GM12873 (cell line): Measurements from ENCODE around the gene PRMT3.

Experiments
- CTCF ChIP-seq: IDR thresholded peaks from 2 replicates; pipeline ENCODE4 v1.5.1; 2012; ENCODE audit warnings: low read depth, mild to moderate bottlenecking, moderate library complexity, low read length, control low read depth; ENCODE audit not compliant: insufficient read depth; ENCODE audit errors: missing control alignments

The PRMT3 gene

GRCh38 chr11:20511982-20512381 lies 124.5 kb downstream of the PRMT3 start:
- TF ChIP-seq CTCF = no peak

- no peak for TF ChIP-seq CTCF
Measured at GRCh38 chr11:20512869-20513268, 125.4 kb downstream of the PRMT3 start.

GRCh38 chr11:20518323-20518834 lies 130.9 kb downstream of the PRMT3 start:
- TF ChIP-seq CTCF = no peak

- TF ChIP-seq CTCF = no peak
Measured at GRCh38 chr11:20522536-20522935, 135.0 kb downstream of the PRMT3 start.

GRCh38 chr11:20529757-20530156 lies 142.2 kb downstream of the PRMT3 start:
- TF ChIP-seq CTCF = no peak

GRCh38 chr11:20530942-20531703 lies 143.6 kb downstream of the PRMT3 start:
- TF ChIP-seq CTCF = no peak

GRCh38 chr11:20535271-20535881 lies 147.9 kb downstream of the PRMT3 start:
- TF ChIP-seq CTCF = no peak
